SU-DHL-6 (cell line): ENCODE results near the gene NFIA.

Experiments used
- H2AFZ ChIP-seq: fragments of 200-600 bp; sonication (generic); 2 replicates; pipeline ENCODE4 v1.6.1; 2014; ENCODE audit warnings: low read depth, mild to moderate bottlenecking, moderate library complexity, mixed read lengths, antibody characterized with exemption, low read length; ENCODE audit not compliant: severe bottlenecking
- H3F3A ChIP-seq: fragments of 200-600 bp; shearing (Covaris generic); 2 replicates; pipeline ENCODE4 v1.6.0; 2016; ENCODE audit warnings: antibody characterized with exemption, mild to moderate bottlenecking; ENCODE audit not compliant: insufficient read depth
- H3K27ac ChIP-seq: fragments of 200-600 bp; sonication (generic); 2 replicates; pipeline ENCODE4 v1.5.1; 2016; ENCODE audit warnings: low read depth, mild to moderate bottlenecking, low read length, moderate library complexity, mixed read lengths
- H3K27me3 ChIP-seq: fragments of 200-600 bp; sonication (generic), shearing (Covaris generic); 2 replicates; pipeline ENCODE4 v1.6.0; 2014; ENCODE audit warnings: mild to moderate bottlenecking, low read length
- H3K36me3 ChIP-seq: fragments of 200-600 bp; sonication (generic); 2 replicates; pipeline ENCODE4 v1.6.1; 2014; ENCODE audit warnings: mild to moderate bottlenecking, low read length, mixed read lengths
- H3K4me2 ChIP-seq: fragments of 300-600, 200-600 bp; shearing (Covaris generic), sonication (generic); 2 replicates; pipeline ENCODE4 v1.6.0; 2014; ENCODE audit warnings: low read length, low read depth, mild to moderate bottlenecking; ENCODE audit not compliant: poor library complexity, severe bottlenecking
- H3K4me3 ChIP-seq: fragments of 200-600 bp; sonication (generic); 2 replicates; pipeline ENCODE4 v1.5.1; 2014; ENCODE audit warnings: antibody characterized with exemption, low read length, mild to moderate bottlenecking, mixed read lengths; ENCODE audit not compliant: insufficient read depth, poor library complexity, severe bottlenecking
- H3K79me2 ChIP-seq: fragments of 200-600 bp; sonication (generic); 2 replicates; pipeline ENCODE4 v1.6.1; 2014; ENCODE audit warnings: mild to moderate bottlenecking, low read length, moderate library complexity; ENCODE audit not compliant: insufficient read depth
- H3K9ac ChIP-seq: fragments of 200-600 bp; sonication (generic); 2 replicates; pipeline ENCODE4 v1.7.0; 2014; ENCODE audit warnings: mild to moderate bottlenecking, low read length
- H3K9me2 ChIP-seq: fragments of 200-600 bp; sonication (generic); replicated peaks from 2 replicates; pipeline ENCODE4 v1.6.1; 2014; ENCODE audit warnings: low read length; ENCODE audit not compliant: insufficient read depth
- H3K9me3 ChIP-seq: fragments of 200-600 bp; sonication (generic); 2 replicates; pipeline ENCODE4 v1.6.1; 2014; ENCODE audit warnings: low read length, mixed read lengths; ENCODE audit not compliant: insufficient read depth
- H4K20me1 ChIP-seq: fragments of 200-600 bp; sonication (generic); 2 replicates; pipeline ENCODE4 v1.6.1; 2014; ENCODE audit warnings: low read depth, mild to moderate bottlenecking, antibody characterized with exemption, low read length, moderate library complexity, mixed read lengths
- EZH2phosphoT487 ChIP-seq: fragments of 200-600 bp; sonication (generic), shearing (Covaris generic); conservative IDR thresholded peaks from 2 replicates; pipeline ENCODE4 v1.6.1; 2018; ENCODE audit warnings: mild to moderate bottlenecking, antibody characterized with exemption, low read length, moderate library complexity, mixed read lengths
- TF ChIP-seq, protein P1 (sequence below): fragments of 200-600 bp; sonication (generic); IDR thresholded peaks from one replicate; pipeline ENCODE4 v1.5.1; 2017; ENCODE audit warnings: antibody characterized with exemption, mild to moderate bottlenecking, low read length, moderate library complexity; ENCODE audit not compliant: insufficient read depth, poor library complexity, severe bottlenecking

Gene NFIA

GRCh38 chr1:61375082-61375880 is 292.9 kb downstream of the NFIA start:
- Histone ChIP-seq H3K4me3 (no peak overlapping the region), H3K27me3 (no peaks in the 10 kb centered on the region), H4K20me1 (no peaks in the 10 kb centered on the region), H2AFZ (no peak overlapping the region), H3K9me3 (no peaks in the 10 kb centered on the region), H3K27ac (no peak overlapping the region), H3K36me3 (no peaks in the 10 kb centered on the region), H3K79me2 (no peaks in the 10 kb centered on the region), H3K9me2 (no peaks in the 10 kb centered on the region), H3K9ac (no peak overlapping the region), H3K4me2 (no peak overlapping the region), H3F3A (no peaks in the 10 kb centered on the region)
- no peak for TF ChIP-seq EZH2phosphoT487
- TF ChIP-seq, protein P1, sequence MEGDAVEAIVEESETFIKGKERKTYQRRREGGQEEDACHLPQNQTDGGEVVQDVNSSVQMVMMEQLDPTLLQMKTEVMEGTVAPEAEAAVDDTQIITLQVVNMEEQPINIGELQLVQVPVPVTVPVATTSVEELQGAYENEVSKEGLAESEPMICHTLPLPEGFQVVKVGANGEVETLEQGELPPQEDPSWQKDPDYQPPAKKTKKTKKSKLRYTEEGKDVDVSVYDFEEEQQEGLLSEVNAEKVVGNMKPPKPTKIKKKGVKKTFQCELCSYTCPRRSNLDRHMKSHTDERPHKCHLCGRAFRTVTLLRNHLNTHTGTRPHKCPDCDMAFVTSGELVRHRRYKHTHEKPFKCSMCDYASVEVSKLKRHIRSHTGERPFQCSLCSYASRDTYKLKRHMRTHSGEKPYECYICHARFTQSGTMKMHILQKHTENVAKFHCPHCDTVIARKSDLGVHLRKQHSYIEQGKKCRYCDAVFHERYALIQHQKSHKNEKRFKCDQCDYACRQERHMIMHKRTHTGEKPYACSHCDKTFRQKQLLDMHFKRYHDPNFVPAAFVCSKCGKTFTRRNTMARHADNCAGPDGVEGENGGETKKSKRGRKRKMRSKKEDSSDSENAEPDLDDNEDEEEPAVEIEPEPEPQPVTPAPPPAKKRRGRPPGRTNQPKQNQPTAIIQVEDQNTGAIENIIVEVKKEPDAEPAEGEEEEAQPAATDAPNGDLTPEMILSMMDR: no peak

- no peaks in the 10 kb centered on the region for H3K79me2 ChIP-seq
- H3F3A ChIP-seq: no peaks in the 10 kb centered on the region
- H3K27me3 ChIP-seq: no peaks in the 10 kb centered on the region
- H3K4me2 ChIP-seq: no peak overlapping the region
- H3K27ac ChIP-seq: no peak overlapping the region
- no peak overlapping the region for H3K4me3 ChIP-seq
- no peaks in the 10 kb centered on the region for H3K36me3 ChIP-seq
- H3K9me3 ChIP-seq: no peaks in the 10 kb centered on the region
- TF ChIP-seq EZH2phosphoT487: no peak
- TF ChIP-seq, protein P1: no peak
- no peak overlapping the region for H3K9ac ChIP-seq
- H4K20me1 ChIP-seq: no peaks in the 10 kb centered on the region
- H2AFZ ChIP-seq: no peak overlapping the region
- no peaks in the 10 kb centered on the region for H3K9me2 ChIP-seq
Measured at GRCh38 chr1:61376151-61376550, 293.8 kb downstream of the NFIA start.

DNA sequence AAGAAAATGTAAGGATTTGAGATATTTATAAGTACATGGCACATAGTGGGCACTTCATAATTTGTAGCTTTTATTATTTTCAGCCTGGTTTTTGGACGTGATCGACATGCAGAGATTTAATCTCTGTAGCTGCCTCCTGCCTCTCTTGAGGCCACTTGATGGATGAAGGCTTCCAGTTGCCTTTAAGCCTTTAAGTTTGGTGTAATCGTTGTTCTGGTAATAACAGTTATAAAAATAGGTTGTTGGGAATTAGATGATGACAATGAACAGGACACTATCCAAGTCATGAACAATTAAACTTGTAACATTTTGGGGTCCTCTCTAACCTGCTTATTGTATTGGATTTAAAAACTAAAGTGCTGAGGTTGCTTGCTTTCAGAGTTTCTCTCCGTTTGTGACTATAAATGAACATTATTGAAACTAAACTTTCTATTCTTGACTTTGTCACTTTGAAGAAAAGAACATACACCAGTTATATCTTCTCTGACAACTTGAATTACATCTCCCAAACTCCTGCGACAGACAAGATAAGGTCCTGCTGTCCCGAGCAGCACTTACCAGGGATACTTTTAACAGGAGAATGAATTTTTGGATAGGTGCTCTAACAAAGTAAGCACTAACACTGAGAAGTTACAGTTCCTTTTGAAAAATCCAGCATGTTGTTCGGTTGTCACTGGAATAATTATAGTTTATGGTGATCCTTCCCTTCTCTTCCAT is 295.0 kb downstream of the NFIA start:
- Histone ChIP-seq H3K4me2 (no peak overlapping the region), H3K36me3 (no peaks in the 10 kb centered on the region), H3K9ac (no peak overlapping the region), H4K20me1 (no peaks in the 10 kb centered on the region), H3F3A (no peaks in the 10 kb centered on the region), H3K4me3 (no peak overlapping the region), H3K9me3 (no peaks in the 10 kb centered on the region), H3K27ac (no peak overlapping the region), H3K79me2 (no peaks in the 10 kb centered on the region), H2AFZ (no peak overlapping the region), H3K27me3 (no peaks in the 10 kb centered on the region), H3K9me2 (no peaks in the 10 kb centered on the region)
- no peak for TF ChIP-seq EZH2phosphoT487
- TF ChIP-seq, protein P1: no peak
